Retinal pigment epithelial cell (primary cell): ENCODE data around the gene CARS2.
"Not testable (repeated sequence)": the region's sequence is repeated elsewhere in the genome, so short reads cannot be mapped to it uniquely, and the experiment has no call there.

Source experiments
- DNase-seq: peaks from one replicate; pipeline ENCODE4 v3.0.0-alpha.2; 2010; ENCODE audit warnings: low read depth
- H3K4me3 ChIP-seq: 2 replicates; pipeline ENCODE4 v1.5.1; 2011; ENCODE audit warnings: mild to moderate bottlenecking, low read length, control low read depth, moderate library complexity
- TF ChIP-seq, protein P1 (sequence below): conservative IDR thresholded peaks from 2 replicates; pipeline ENCODE4 v1.5.1; 2011; ENCODE audit warnings: low read depth, low read length, control low read depth, inconsistent platforms

Gene CARS2

GRCh38 chr13:110699148-110700145 is 6.5 kb downstream of the CARS2 start:
- H3K4me3 ChIP-seq = no peak overlapping the region
- TF ChIP-seq, protein P1, sequence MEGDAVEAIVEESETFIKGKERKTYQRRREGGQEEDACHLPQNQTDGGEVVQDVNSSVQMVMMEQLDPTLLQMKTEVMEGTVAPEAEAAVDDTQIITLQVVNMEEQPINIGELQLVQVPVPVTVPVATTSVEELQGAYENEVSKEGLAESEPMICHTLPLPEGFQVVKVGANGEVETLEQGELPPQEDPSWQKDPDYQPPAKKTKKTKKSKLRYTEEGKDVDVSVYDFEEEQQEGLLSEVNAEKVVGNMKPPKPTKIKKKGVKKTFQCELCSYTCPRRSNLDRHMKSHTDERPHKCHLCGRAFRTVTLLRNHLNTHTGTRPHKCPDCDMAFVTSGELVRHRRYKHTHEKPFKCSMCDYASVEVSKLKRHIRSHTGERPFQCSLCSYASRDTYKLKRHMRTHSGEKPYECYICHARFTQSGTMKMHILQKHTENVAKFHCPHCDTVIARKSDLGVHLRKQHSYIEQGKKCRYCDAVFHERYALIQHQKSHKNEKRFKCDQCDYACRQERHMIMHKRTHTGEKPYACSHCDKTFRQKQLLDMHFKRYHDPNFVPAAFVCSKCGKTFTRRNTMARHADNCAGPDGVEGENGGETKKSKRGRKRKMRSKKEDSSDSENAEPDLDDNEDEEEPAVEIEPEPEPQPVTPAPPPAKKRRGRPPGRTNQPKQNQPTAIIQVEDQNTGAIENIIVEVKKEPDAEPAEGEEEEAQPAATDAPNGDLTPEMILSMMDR = no peak
- no peak for DNase-seq

DNA sequence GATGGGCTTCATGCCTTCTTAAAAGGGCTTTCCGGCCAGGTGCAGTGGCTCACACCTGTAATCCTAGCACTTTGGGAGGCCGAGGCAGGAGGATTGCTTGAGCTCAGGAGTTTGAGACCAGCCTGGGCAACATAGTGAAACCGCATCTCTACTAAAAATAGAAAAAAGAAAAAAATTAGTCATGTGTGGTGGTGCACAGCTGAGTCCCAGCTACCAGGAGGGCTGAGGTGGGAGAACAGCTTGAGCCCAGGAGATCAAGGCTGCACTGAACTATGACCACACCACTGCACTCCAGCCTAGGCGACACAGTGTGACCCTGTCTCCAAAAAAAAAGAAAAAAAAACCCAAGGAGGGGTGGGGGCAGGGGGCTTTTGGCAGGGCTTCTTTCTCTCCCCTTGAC is 7.2 kb downstream of the CARS2 start:
- TF ChIP-seq, protein P1 = no peak
- DNase-seq = no peak
- H3K4me3 ChIP-seq = no peak overlapping the region

DNA sequence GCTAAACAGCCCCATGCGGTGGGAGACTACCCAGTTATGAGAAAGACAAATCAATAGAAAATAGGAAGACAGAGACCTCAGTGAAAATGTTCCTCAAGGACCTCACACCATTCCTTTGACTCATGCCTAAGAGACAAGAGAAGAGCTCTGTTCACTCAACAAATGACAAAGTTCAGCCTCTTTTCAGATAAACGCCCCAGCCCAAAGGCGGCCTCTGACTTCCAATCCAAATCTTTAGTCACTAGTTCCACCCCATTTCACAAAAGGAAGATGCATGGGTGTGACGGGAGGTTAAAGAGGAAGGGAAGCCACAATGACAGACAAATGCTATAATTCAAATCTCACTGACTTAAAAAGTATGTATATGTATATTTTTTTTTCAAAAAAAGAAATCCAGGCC is 8.1 kb downstream of the CARS2 start:
- TF ChIP-seq, protein P1 = no peak
- H3K4me3 ChIP-seq = no peak overlapping the region

DNA sequence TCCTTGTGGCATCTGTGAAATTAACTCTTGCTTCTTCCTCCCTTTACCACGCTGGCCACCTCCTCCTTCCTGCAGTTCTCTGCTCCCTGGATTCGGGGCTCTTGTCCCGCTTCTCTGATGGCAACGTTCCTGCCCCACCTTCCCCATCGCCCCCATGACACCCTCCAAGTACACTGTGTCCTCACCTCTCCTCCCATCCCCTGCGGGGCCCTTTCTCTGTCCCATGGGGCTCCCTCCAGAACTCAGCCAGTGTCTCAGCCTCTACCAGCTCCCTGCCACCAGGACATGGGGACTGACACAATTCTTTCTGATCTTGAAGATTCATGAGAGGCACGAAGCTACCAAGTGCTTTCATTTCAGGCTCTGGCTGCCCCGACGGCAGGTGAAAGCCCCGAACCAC is 9.1 kb downstream of the CARS2 start:
- DNase-seq = no peak
- H3K4me3 ChIP-seq = no peak overlapping the region
- TF ChIP-seq, protein P1 = no peak

More for the DNA sequence above, 8.1 kb downstream of the CARS2 start:
- DNase-seq = no peak

GRCh38 chr13:110695774-110696173 is 10.1 kb downstream of the CARS2 start:
- H3K4me3 ChIP-seq, DNase-seq: not testable (repeated sequence)

DNA sequence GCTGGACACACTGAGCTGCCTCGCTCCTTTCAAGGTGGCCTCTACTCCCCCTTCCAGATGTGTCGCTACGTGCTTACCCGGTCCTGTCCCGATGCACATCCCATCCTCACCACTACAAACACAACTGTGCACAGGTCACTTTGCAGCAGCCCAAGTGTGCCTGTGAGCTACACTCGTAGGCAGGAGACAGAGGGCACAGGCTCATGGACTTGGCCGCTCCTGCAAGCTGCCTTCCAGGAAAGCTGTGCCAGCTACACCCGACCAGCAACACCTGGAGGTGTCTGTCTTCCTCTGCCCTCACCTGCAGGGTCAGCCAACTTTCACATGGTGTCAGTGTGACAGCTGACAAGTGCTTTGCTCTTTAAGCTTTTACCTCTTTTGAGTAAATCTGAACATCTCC is 15.4 kb downstream of the CARS2 start:
- TF ChIP-seq, protein P1 = no peak
- no peak overlapping the region for H3K4me3 ChIP-seq
- no peak for DNase-seq

- H3K4me3 ChIP-seq = no peak overlapping the region
- no peak for DNase-seq
- TF ChIP-seq, protein P1 = no peak
Observed at GRCh38 chr13:110689711-110690110, 16.2 kb downstream of the CARS2 start.
